H9 (cell line): ENCODE data around the gene PVR. TPM values are rescaled to one million over a fixed set of nuclear protein-coding genes. Genes with fewer than 3 reads are reported as not detected.

Experiments used
- DNase-seq: peaks from one replicate; pipeline ENCODE4 v3.0.0-alpha.2; 2017
- H2AFZ ChIP-seq: one replicate; pipeline ENCODE4 v1.6.1; 2013; ENCODE audit warnings: mild to moderate bottlenecking, low read length, control low read depth, moderate library complexity
- H2AK5ac ChIP-seq: 2 replicates; pipeline ENCODE4 v1.6.1; 2013; ENCODE audit warnings: low read length, control low read depth, mixed read lengths; ENCODE audit not compliant: insufficient read length
- H2BK120ac ChIP-seq: one replicate; pipeline ENCODE4 v1.6.1; 2013; ENCODE audit warnings: low read depth, mild to moderate bottlenecking, low read length, control low read depth, inconsistent platforms; ENCODE audit not compliant: poor library complexity, severe bottlenecking
- H2BK12ac ChIP-seq: 2 replicates; pipeline ENCODE4 v1.6.1; 2013; ENCODE audit warnings: low read length, control low read depth, mixed read lengths, low read depth; ENCODE audit not compliant: insufficient read length
- H2BK15ac ChIP-seq: 2 replicates; pipeline ENCODE4 v1.6.1; 2013; ENCODE audit warnings: low read depth, low read length, control low read depth
- H2BK20ac ChIP-seq: one replicate; pipeline ENCODE4 v1.6.1; 2013; ENCODE audit warnings: low read depth, mild to moderate bottlenecking, low read length, control low read depth, inconsistent platforms; ENCODE audit not compliant: poor library complexity, severe bottlenecking
- H2BK5ac ChIP-seq: 2 replicates; pipeline ENCODE4 v1.6.1; 2013; ENCODE audit warnings: low read length, control low read depth, mixed read lengths; ENCODE audit not compliant: insufficient read length
- H3K14ac ChIP-seq: 2 replicates; pipeline ENCODE4 v1.6.1; 2013; ENCODE audit warnings: low read length, control low read depth; ENCODE audit not compliant: insufficient read depth
- H3K18ac ChIP-seq: 2 replicates; pipeline ENCODE4 v1.6.1; 2013; ENCODE audit warnings: low read depth, mild to moderate bottlenecking, mixed read lengths, low read length, control low read depth; ENCODE audit not compliant: insufficient read length
- H3K23ac ChIP-seq: 2 replicates; pipeline ENCODE4 v1.6.1; 2013; ENCODE audit warnings: low read length, control low read depth, mixed read lengths, low read depth; ENCODE audit not compliant: insufficient read length
- H3K23me2 ChIP-seq: 2 replicates; pipeline ENCODE4 v1.6.1; 2013; ENCODE audit warnings: low read depth, mild to moderate bottlenecking, mixed read lengths, low read length, control low read depth; ENCODE audit not compliant: insufficient read length, poor library complexity, severe bottlenecking
- H3K27ac ChIP-seq: 2 replicates; pipeline ENCODE4 v1.5.1; 2013; ENCODE audit warnings: low read length, control low read depth, mixed read lengths, low read depth; ENCODE audit not compliant: insufficient read length
- H3K27me3 ChIP-seq: 2 replicates; pipeline ENCODE4 v1.6.1; 2013; ENCODE audit warnings: low read length, control low read depth, inconsistent platforms; ENCODE audit not compliant: insufficient read depth
- H3K4ac ChIP-seq: 2 replicates; pipeline ENCODE4 v1.6.1; 2013; ENCODE audit warnings: low read depth, mild to moderate bottlenecking, control low read depth, inconsistent platforms, low read length, moderate library complexity
- H3K4me1 ChIP-seq: 2 replicates; pipeline ENCODE4 v1.6.1; 2013; ENCODE audit warnings: low read length, control low read depth, inconsistent platforms; ENCODE audit not compliant: insufficient read depth
- H3K4me2 ChIP-seq: 2 replicates; pipeline ENCODE4 v1.6.1; 2013; ENCODE audit warnings: low read length, control low read depth, mixed read lengths; ENCODE audit not compliant: insufficient read length, insufficient read depth
- H3K56ac ChIP-seq: 2 replicates; pipeline ENCODE4 v1.6.1; 2013; ENCODE audit warnings: low read depth, mild to moderate bottlenecking, mixed read lengths, low read length, control low read depth; ENCODE audit not compliant: insufficient read length
- H3K79me1 ChIP-seq: 2 replicates; pipeline ENCODE4 v1.6.1; 2013; ENCODE audit warnings: low read depth, mild to moderate bottlenecking, moderate library complexity, low read length, control low read depth, inconsistent platforms; ENCODE audit not compliant: insufficient read depth, poor library complexity, severe bottlenecking
- H3K79me2 ChIP-seq: 2 replicates; pipeline ENCODE4 v1.6.1; 2013; ENCODE audit warnings: low read length, control low read depth, inconsistent platforms; ENCODE audit not compliant: insufficient read depth
- H3K9ac ChIP-seq: 2 replicates; pipeline ENCODE4 v1.6.1; 2013; ENCODE audit warnings: low read length, control low read depth, mixed read lengths; ENCODE audit not compliant: insufficient read length; ENCODE audit errors: extremely low read depth
- H3K9me3 ChIP-seq: one replicate; pipeline ENCODE4 v1.6.1; 2013; ENCODE audit warnings: low read depth, low read length, inconsistent platforms; ENCODE audit not compliant: control insufficient read depth
- H3T11ph ChIP-seq: one replicate; pipeline ENCODE4 v1.6.1; 2013; ENCODE audit warnings: mild to moderate bottlenecking, low read length, control low read depth, inconsistent platforms
- H4K20me1 ChIP-seq: one replicate; pipeline ENCODE4 v1.6.1; 2013; ENCODE audit not compliant: control insufficient read depth, insufficient read length, insufficient read depth
- H4K5ac ChIP-seq: 2 replicates; pipeline ENCODE4 v1.6.1; 2013; ENCODE audit warnings: low read depth, mild to moderate bottlenecking, mixed read lengths, low read length, control low read depth; ENCODE audit not compliant: insufficient read length
- H4K8ac ChIP-seq: replicated peaks from 2 replicates; pipeline ENCODE4 v1.6.1; 2013; ENCODE audit warnings: low read length, control low read depth, mixed read lengths, low read depth; ENCODE audit not compliant: insufficient read length
- H4K91ac ChIP-seq: 2 replicates; pipeline ENCODE4 v1.6.1; 2013; ENCODE audit warnings: low read depth, mild to moderate bottlenecking, moderate library complexity, mixed read lengths, low read length, control low read depth; ENCODE audit not compliant: insufficient read length
- H3K27ac Mint-ChIP-seq, 3 experiments: 2 replicates in 2 of 3; 3 replicates in 1 of 3; pipeline ENCODE4 v1.8.0; 2020 to 2021; ENCODE audit warnings: mixed read lengths in 3 of 3, mild to moderate bottlenecking in 1 of 3, moderate library complexity in 1 of 3
- H3K27me3 Mint-ChIP-seq: 2 replicates; pipeline ENCODE4 v1.8.0; 2021; ENCODE audit warnings: low read depth, mild to moderate bottlenecking, moderate library complexity, mixed read lengths
- H3K36me3 Mint-ChIP-seq, 3 experiments: 2 replicates in 2 of 3; 3 replicates in 1 of 3; pipeline ENCODE4 v1.8.0; 2020 to 2021; ENCODE audit warnings: low read depth in 3 of 3, mixed read lengths in 3 of 3; ENCODE audit not compliant: insufficient read depth in 1 of 3
- H3K4me1 Mint-ChIP-seq, 2 experiments: 2 replicates each; pipeline ENCODE4 v1.8.0; 2020; ENCODE audit warnings: mixed read lengths in 2 of 2
- H3K4me3 Mint-ChIP-seq, 2 experiments: 2 replicates in 1 of 2; 3 replicates in 1 of 2; pipeline ENCODE4 v1.8.0; 2020 to 2021; ENCODE audit warnings: mild to moderate bottlenecking in 2 of 2, mixed read lengths in 2 of 2, moderate library complexity in 1 of 2
- H3K9me3 Mint-ChIP-seq, 2 experiments: 2 replicates in 1 of 2; 3 replicates in 1 of 2; pipeline ENCODE4 v1.8.0; 2020; ENCODE audit warnings: mild to moderate bottlenecking in 2 of 2, mixed read lengths in 2 of 2, moderate library complexity in 1 of 2
- CTCF ChIP-seq: fragments of 200-600 bp; sonication (generic); conservative IDR thresholded peaks from 3 replicates; pipeline ENCODE4 v1.8.0; 2021; ENCODE audit warnings: antibody characterized with exemption, mild to moderate bottlenecking
- WGBS: extraction: QIAGEN DNeasy Blood & Tissue Kit; methylation state at CpG from one replicate; pipeline ENCODE4 v1.1.7; 2013; ENCODE audit warnings: missing lambda C conversion rate, low lambda C conversion rate, mixed read lengths; ENCODE audit not compliant: insufficient read length; ENCODE audit errors: extremely low coverage; 5-methylcytosine and 5-hydroxymethylcytosine counted together
- total RNA-seq: library from RNA; stranded (reverse); gene quantifications from 2 replicates; pipeline ENCODE4 v1.2.1, GENCODE V29; 2021

Gene PVR
- total RNA-seq, 1 experiment from 2014 or later, result 29.2 TPM

GRCh38 chr19:44620667-44621066, 23.0 kb upstream of the PVR start:
- Histone ChIP-seq H3K4me1 (no peaks in the 10 kb centered on the region), H3K14ac (no peak overlapping the region), H3K56ac (no peak overlapping the region), H3K9ac (no peak overlapping the region), H2BK12ac (no peak overlapping the region), H2BK20ac (no peak overlapping the region), H4K20me1 (no peaks in the 10 kb centered on the region), H3K79me2 (no peaks in the 10 kb centered on the region), H3K9me3 (no peaks in the 10 kb centered on the region), H3K79me1 (no peaks in the 10 kb centered on the region), H2AK5ac (no peak overlapping the region), H4K8ac (no peak overlapping the region), H3K23me2 (no peaks in the 10 kb centered on the region), H3K27ac (no peak overlapping the region), H2BK15ac (no peak overlapping the region), H3K4me2 (no peak overlapping the region), H3K4ac (no peak overlapping the region), H2BK5ac (no peak overlapping the region), H2AFZ (no peak overlapping the region), H4K91ac (no peak overlapping the region), H3K27me3 (no peaks in the 10 kb centered on the region), H4K5ac (no peak overlapping the region), H3K18ac (no peak overlapping the region), H3K23ac (no peak overlapping the region), H2BK120ac (no peak overlapping the region), H3T11ph (no peak overlapping the region)
- no peak overlapping the region for H3K4me3 Mint-ChIP-seq
- WGBS, result no CpG with 5 or more reads among the region's 5 CpGs
- no peak for DNase-seq
- no peaks in the 10 kb centered on the region for H3K9me3 Mint-ChIP-seq
- peaks cover 2 to 4% of the 10 kb centered on the region in 2 experiments for H3K4me1 Mint-ChIP-seq
- H3K27ac Mint-ChIP-seq, result no peak overlapping the region
- TF ChIP-seq CTCF, result no peak
- peaks cover 2% of the 10 kb centered on the region for H3K27me3 Mint-ChIP-seq
- H3K36me3 Mint-ChIP-seq, result no peaks in the 10 kb centered on the region; a peak in 1 of 7 replicates
